VCaP (cell line): ENCODE data around the gene SCN8A.
"Not testable (repeated sequence)": the region's sequence is repeated elsewhere in the genome, so short reads cannot be mapped to it uniquely, and the experiment has no call there.

Experiments
- H3K27ac ChIP-seq: fragments of 450-650 bp; 2 replicates; pipeline ENCODE4 v1.5.1; 2017
- TF ChIP-seq, protein P1 (sequence below): fragments of 450-650 bp; conservative IDR thresholded peaks from 2 replicates; pipeline ENCODE4 v1.5.1; 2017; ENCODE audit warnings: mild to moderate bottlenecking, moderate library complexity

SCN8A gene

DNA sequence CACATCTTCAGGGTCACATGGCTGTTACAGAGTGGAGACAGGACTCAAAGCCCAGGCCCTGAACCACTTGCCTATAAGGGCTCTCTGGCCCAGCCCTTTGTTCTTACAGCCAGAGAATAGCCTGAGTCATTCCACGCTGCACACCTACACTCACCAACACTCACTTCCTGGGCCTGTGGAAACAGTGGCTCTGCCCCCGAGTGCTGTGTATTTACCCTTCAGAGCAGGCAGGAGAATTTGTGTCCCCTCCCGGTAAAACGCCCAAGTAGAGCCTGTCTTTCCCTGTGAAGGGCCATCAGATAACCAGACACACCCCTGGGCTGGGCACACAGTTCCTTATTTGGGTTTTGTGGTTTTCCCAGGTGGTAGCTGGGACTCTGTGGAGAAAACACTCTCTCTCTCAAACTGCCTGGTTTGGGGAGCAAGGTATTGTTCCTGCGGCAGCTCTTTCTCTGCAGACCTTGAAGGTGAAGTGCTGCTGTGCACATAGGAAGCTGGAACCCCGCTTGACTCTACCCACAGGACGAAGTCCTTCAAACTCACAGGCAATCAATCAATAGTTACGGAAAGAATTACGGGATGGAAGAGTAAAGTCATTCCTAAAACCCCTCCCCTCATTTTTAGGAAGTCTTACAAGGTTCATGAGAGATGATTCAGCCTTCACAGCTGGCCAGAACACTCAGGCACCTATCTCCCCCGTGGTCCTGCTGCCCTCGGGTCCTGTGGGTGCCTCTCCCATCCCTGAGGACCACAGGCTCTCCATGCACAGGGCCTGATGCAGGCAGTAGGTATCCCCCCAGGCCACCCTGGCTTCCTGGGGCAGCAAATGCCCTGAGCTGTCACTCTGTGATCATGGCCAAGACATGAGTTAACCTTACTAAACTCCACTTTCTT lies 237.1 kb downstream of the SCN8A start:
- H3K27ac ChIP-seq, result no peak overlapping the region

DNA sequence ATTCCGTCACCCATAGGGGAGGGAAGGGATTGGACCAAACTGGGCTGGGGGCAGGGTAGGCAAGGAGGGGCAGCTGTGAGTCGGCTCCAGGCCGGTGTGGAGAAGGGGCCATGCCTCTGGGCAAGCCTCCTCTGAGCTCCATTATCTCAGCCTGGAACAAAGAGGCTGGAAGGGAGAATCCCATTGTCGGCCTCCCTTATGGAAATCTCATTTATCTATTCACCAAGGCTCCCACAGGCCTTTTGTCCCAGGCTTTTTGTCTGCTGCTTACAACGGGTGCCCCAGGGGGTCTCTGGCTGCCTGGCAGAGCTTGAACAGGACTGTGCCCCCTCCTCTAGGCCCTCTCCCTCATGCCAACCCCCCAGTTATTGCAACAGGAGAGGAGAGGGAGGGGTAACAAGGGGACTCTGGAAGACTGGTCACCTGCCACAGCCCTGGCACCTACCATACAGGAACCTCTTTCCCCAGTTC lies 238.0 kb downstream of the SCN8A start:
- no peak overlapping the region for H3K27ac ChIP-seq
- TF ChIP-seq, protein P1, sequence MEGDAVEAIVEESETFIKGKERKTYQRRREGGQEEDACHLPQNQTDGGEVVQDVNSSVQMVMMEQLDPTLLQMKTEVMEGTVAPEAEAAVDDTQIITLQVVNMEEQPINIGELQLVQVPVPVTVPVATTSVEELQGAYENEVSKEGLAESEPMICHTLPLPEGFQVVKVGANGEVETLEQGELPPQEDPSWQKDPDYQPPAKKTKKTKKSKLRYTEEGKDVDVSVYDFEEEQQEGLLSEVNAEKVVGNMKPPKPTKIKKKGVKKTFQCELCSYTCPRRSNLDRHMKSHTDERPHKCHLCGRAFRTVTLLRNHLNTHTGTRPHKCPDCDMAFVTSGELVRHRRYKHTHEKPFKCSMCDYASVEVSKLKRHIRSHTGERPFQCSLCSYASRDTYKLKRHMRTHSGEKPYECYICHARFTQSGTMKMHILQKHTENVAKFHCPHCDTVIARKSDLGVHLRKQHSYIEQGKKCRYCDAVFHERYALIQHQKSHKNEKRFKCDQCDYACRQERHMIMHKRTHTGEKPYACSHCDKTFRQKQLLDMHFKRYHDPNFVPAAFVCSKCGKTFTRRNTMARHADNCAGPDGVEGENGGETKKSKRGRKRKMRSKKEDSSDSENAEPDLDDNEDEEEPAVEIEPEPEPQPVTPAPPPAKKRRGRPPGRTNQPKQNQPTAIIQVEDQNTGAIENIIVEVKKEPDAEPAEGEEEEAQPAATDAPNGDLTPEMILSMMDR, result no peak

More for the DNA sequence above, 237.1 kb downstream of the SCN8A start:
- TF ChIP-seq, protein P1, result no peak

DNA sequence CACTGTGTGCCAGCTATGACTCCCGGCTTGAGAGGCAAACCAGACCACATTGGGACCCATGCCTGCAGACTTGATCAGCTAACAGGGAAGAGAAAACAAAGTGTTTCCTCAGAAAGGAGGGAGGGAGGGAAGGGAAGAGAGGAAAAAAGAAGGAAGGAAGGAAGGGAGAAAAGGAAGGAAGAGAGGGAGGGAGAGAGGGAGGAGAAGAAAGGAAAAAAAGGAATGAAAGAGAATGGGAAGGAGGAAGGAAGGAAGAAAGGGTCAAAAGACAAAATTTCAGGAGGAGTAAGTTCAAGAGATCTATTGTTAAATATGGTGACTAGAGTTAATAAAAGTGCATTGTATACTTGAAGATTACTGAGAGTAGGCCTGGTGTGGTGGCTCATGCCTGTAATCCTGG lies 238.6 kb downstream of the SCN8A start:
- TF ChIP-seq, protein P1, result no peak
- H3K27ac ChIP-seq, result no peak overlapping the region

DNA sequence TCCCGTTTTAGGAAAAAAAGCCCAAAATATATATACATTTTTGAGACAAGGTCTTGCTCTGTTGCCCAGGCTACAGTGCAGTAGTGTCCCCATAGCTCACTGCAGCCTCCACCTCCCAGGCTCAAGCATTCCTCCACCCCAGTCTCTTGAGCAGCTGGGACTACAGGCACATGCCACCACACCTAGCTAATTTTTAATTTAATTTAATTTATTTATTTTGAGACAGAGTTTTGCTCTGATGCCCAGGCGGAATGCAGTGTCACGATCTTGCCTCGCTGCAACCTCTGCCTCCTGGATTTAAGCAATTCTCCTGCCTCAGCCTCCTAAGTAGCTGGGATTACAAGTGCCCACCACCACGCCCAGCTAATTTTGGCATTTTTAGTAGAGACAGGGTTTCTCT lies 240.8 kb downstream of the SCN8A start:
- H3K27ac ChIP-seq, result not testable (repeated sequence)

DNA sequence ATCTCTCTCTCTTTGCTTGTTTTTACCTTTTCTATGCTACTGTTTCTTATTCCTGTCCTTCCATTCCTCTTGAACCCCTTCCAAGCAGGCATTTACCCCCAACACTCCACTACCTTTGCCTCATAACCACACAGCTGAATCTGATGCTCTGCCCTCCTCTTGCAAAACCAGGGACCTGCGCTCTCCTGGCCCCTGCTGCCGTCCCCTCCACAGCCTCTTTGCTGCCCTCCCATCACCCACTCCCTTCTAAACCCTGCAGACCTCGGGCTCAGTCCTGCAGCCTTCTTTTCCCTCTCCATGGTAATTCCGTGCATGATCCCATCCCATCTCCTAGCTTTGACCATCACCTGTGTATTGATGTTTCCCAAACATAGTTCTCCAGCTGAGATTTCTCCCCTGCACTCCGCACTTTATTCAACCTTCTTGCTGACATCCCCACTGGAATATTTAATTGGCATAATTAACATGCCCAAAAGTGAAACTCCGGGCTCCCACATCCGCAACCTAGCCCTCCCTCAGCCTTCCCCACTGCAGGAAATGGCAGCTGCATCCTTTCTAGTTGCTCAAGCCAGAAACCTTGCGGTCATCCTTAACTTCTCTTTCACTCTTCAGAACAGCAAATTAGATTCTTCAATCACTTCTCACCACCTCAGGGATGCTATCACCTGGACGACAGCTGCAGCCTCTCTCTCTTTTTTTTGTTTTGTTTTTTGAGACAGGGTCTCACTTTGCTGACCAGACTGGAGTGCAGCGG lies 241.5 kb downstream of the SCN8A start:
- TF ChIP-seq, protein P1, result no peak
- H3K27ac ChIP-seq, result no peak overlapping the region

- no peak overlapping the region for H3K27ac ChIP-seq
- TF ChIP-seq, protein P1, result no peak
These were observed 242.6 kb downstream of the SCN8A start for GRCh38 chr12:51833448-51834227.

GRCh38 chr12:51834411-51834810 lies 243.4 kb downstream of the SCN8A start:
- no peak overlapping the region for H3K27ac ChIP-seq
- TF ChIP-seq, protein P1, result no peak
